H1 (cell line): ENCODE results near the gene ANXA7. TPM values are rescaled to one million over a fixed set of nuclear protein-coding genes. Genes with fewer than 3 reads are reported as not detected.
A peak's percentile ranks its signal among the peaks of the same experiment; 100 is the strongest.

Experiments used
- CTCF ChIA-PET: fragments of 300-600 bp; sonication (Branson Sonifier 250); formaldehyde crosslinking; loops from one replicate; lab custom pipeline; 2021; ENCODE audit not compliant: partially characterized antibody; lab: Charles Lee
- POLR2A ChIA-PET: fragments of 300-600 bp; sonication (Branson Sonifier 250); formaldehyde crosslinking; loops from one replicate; lab custom pipeline; 2021; ENCODE audit warnings: inconsistent platforms; ENCODE audit not compliant: partially characterized antibody; lab: Charles Lee
- DNase-seq, 2 experiments: peaks; one replicate each; pipeline versions ENCODE4 v3.0.0 to v3.0.0-alpha.2; 2010 to 2022; ENCODE audit warnings: low spot score in 2 of 2, low read depth in 1 of 2, mixed read lengths in 1 of 2
- FAIRE-seq: peaks from 2 replicates; lab custom pipeline; 2011; peaks lifted over from hg19 to GRCh38; lab: Jason Lieb, UNC
- H2AFZ ChIP-seq: 2 replicates; pipeline ENCODE4 v1.8.1; 2012; ENCODE audit warnings: low read length, inconsistent platforms
- H2AK5ac ChIP-seq: 2 replicates; pipeline ENCODE4 v1.6.1; 2013; ENCODE audit warnings: low read depth, low read length
- H2BK120ac ChIP-seq: replicated peaks from 2 replicates; pipeline ENCODE3; 2013; ENCODE audit warnings: low read depth, low read length, inconsistent platforms
- H2BK12ac ChIP-seq: 2 replicates; pipeline ENCODE4 v1.6.1; 2013; ENCODE audit warnings: low read depth, low read length
- H2BK15ac ChIP-seq: 2 replicates; pipeline ENCODE4 v1.6.1; 2013; ENCODE audit warnings: low read length
- H2BK20ac ChIP-seq: 2 replicates; pipeline ENCODE4 v1.6.1; 2013; ENCODE audit warnings: low read length
- H2BK5ac ChIP-seq: 2 replicates; pipeline ENCODE4 v1.6.1; 2013; ENCODE audit warnings: low read depth, low read length
- H3K14ac ChIP-seq: 2 replicates; pipeline ENCODE4 v1.6.1; 2013; ENCODE audit warnings: inconsistent platforms; ENCODE audit not compliant: insufficient read length
- H3K18ac ChIP-seq: 2 replicates; pipeline ENCODE4 v1.6.1; 2013; ENCODE audit warnings: low read length; ENCODE audit errors: extremely low read depth
- H3K23ac ChIP-seq: 2 replicates; pipeline ENCODE4 v1.6.1; 2013; ENCODE audit warnings: inconsistent platforms; ENCODE audit not compliant: insufficient read length
- H3K23me2 ChIP-seq: 2 replicates; pipeline ENCODE4 v1.6.1; 2013; ENCODE audit warnings: low read depth, low read length
- H3K27ac ChIP-seq: 2 replicates; pipeline ENCODE4 v1.6.1; 2011; ENCODE audit warnings: low read depth, low read length, inconsistent platforms
- H3K27me3 ChIP-seq, 4 experiments: replicated peaks in 1 of 4; 1 replicate in 1 of 4; 2 replicates in 3 of 4; pipeline versions ENCODE4 v1.6.1 to v1.8.1; 2011 to 2013; ENCODE audit warnings: low read length in 3 of 4, mild to moderate bottlenecking in 3 of 4, inconsistent platforms in 2 of 4, mixed read lengths in 2 of 4, moderate library complexity in 1 of 4; ENCODE audit not compliant: control insufficient read depth in 3 of 4, insufficient read depth in 3 of 4; ENCODE audit errors: extremely low read depth in 1 of 4
- H3K36me3 ChIP-seq, 4 experiments: 2 replicates each; pipeline versions ENCODE4 v1.6.1 to v1.8.1; 2011 to 2013; ENCODE audit warnings: mild to moderate bottlenecking in 4 of 4, low read length in 3 of 4, moderate library complexity in 2 of 4, control low read depth in 1 of 4, inconsistent platforms in 1 of 4; ENCODE audit not compliant: insufficient read depth in 4 of 4, control insufficient read depth in 2 of 4
- H3K4ac ChIP-seq: replicated peaks from 2 replicates; pipeline ENCODE3; 2013; ENCODE audit warnings: low read length, low read depth, mixed read lengths, inconsistent platforms; ENCODE audit not compliant: insufficient read length
- H3K4me1 ChIP-seq, 4 experiments: replicated peaks in 1 of 4; 1 replicate in 1 of 4; 2 replicates in 3 of 4; pipeline versions ENCODE4 v1.6.1 to v1.8.1; 2011 to 2013; ENCODE audit warnings: low read length in 3 of 4, inconsistent platforms in 2 of 4, mixed read lengths in 1 of 4; ENCODE audit not compliant: insufficient read depth in 4 of 4, control insufficient read depth in 3 of 4
- H3K4me2 ChIP-seq, 2 experiments: 2 replicates each; pipeline versions ENCODE4 v1.6.1 to v1.8.1; 2011 to 2013; ENCODE audit warnings: low read depth in 2 of 2, low read length in 2 of 2, control low read depth in 1 of 2, inconsistent platforms in 1 of 2, mild to moderate bottlenecking in 1 of 2; ENCODE audit not compliant: insufficient read depth in 1 of 2
- H3K4me3 ChIP-seq, 4 experiments: fragments of 200-600, 300-600 bp in 1 of 4; sonication (generic), shearing (Covaris generic), sonication (Bioruptor Twin) in 1 of 4; 2 replicates each; pipeline versions ENCODE4 v1.5.1 to v1.8.1; 2011 to 2016; ENCODE audit warnings: low read length in 4 of 4, low read depth in 3 of 4, control low read depth in 2 of 4, inconsistent platforms in 2 of 4, mild to moderate bottlenecking in 2 of 4, mixed read lengths in 1 of 4, moderate library complexity in 1 of 4; ENCODE audit not compliant: insufficient read depth in 2 of 4; ENCODE audit errors: extremely low read depth in 1 of 4
- H3K56ac ChIP-seq: replicated peaks from 2 replicates; pipeline ENCODE3; 2013; ENCODE audit warnings: low read depth, mild to moderate bottlenecking, mixed read lengths, low read length, inconsistent platforms; ENCODE audit not compliant: insufficient read length
- H3K79me1 ChIP-seq: 2 replicates; pipeline ENCODE4 v1.6.1; 2013; ENCODE audit warnings: low read depth, low read length, control low read depth
- H3K79me2 ChIP-seq, 2 experiments: 2 replicates each; pipeline versions ENCODE4 v1.6.1 to v1.8.1; 2012 to 2013; ENCODE audit warnings: low read length in 2 of 2, mild to moderate bottlenecking in 2 of 2, inconsistent platforms in 1 of 2; ENCODE audit not compliant: insufficient read depth in 2 of 2, control insufficient read depth in 1 of 2
- H3K9ac ChIP-seq, 4 experiments: replicated peaks in 1 of 4; 1 replicate in 1 of 4; 2 replicates in 3 of 4; pipeline versions ENCODE4 v1.6.1 to v1.8.1; 2011 to 2013; ENCODE audit warnings: low read depth in 3 of 4, low read length in 3 of 4, control low read depth in 2 of 4, mild to moderate bottlenecking in 2 of 4, moderate library complexity in 2 of 4, inconsistent platforms in 1 of 4; ENCODE audit errors: extremely low read depth in 1 of 4
- H3K9me3 ChIP-seq, 2 experiments: 2 replicates each; pipeline versions ENCODE4 v1.6.1 to v1.8.1; 2012 to 2013; ENCODE audit warnings: mild to moderate bottlenecking in 2 of 2, moderate library complexity in 2 of 2, control low read depth in 1 of 2, inconsistent platforms in 1 of 2, low read depth in 1 of 2, low read length in 1 of 2, mixed read lengths in 1 of 2; ENCODE audit not compliant: insufficient read depth in 2 of 2
- H4K20me1 ChIP-seq, 2 experiments: replicated peaks in 1 of 2; 2 replicates each; pipeline versions ENCODE3 to v1.8.1; 2011 to 2013; ENCODE audit warnings: inconsistent platforms in 2 of 2, low read length in 2 of 2, mild to moderate bottlenecking in 1 of 2; ENCODE audit not compliant: insufficient read depth in 2 of 2, control insufficient read depth in 1 of 2
- H4K5ac ChIP-seq: 2 replicates; pipeline ENCODE4 v1.6.1; 2013; ENCODE audit warnings: low read length, low read depth, mixed read lengths, inconsistent platforms; ENCODE audit not compliant: insufficient read length
- H4K8ac ChIP-seq: 2 replicates; pipeline ENCODE4 v1.8.0; 2013; ENCODE audit warnings: mild to moderate bottlenecking, moderate library complexity, low read length, inconsistent platforms; ENCODE audit not compliant: insufficient read depth; ENCODE audit errors: extremely low read depth
- H4K91ac ChIP-seq: replicated peaks from 2 replicates; pipeline ENCODE3; 2013; ENCODE audit warnings: low read length, mixed read lengths, inconsistent platforms; ENCODE audit not compliant: insufficient read length
- BACH1 ChIP-seq: IDR thresholded peaks from 2 replicates; pipeline ENCODE4 v1.6.1; 2012; ENCODE audit warnings: low read length, improper control_type of control experiment
- CBX8 ChIP-seq: fragments of 300-800, 300-1000 bp; sonication (generic); IDR thresholded peaks from 2 replicates; pipeline ENCODE4 v1.7.1; 2016; ENCODE audit warnings: low read depth, low read length, borderline replicate concordance
- EGR1 ChIP-seq: IDR thresholded peaks from 2 replicates; pipeline ENCODE4 v1.6.1; 2011; ENCODE audit warnings: low read depth, low read length, borderline replicate concordance
- GABPA ChIP-seq: IDR thresholded peaks from 2 replicates; pipeline ENCODE4 v1.6.1; 2011; ENCODE audit warnings: mild to moderate bottlenecking, low read length, moderate library complexity, borderline replicate concordance; ENCODE audit not compliant: insufficient read depth
- HDAC2 ChIP-seq, 2 experiments: fragments of 300-600 bp in 1 of 2; sonication (generic) in 1 of 2; IDR thresholded peaks; 2 replicates each; pipeline ENCODE4 v1.6.1; 2011 to 2012; ENCODE audit warnings: low read depth in 2 of 2, low read length in 2 of 2, mild to moderate bottlenecking in 2 of 2, moderate library complexity in 2 of 2, borderline replicate concordance in 1 of 2, inconsistent platforms in 1 of 2
- POLR2A ChIP-seq, 2 experiments: IDR thresholded peaks; 1 replicate in 1 of 2; 2 replicates in 1 of 2; pipeline ENCODE4 v1.6.1; 2011; ENCODE audit warnings: low read depth in 2 of 2, low read length in 2 of 2, mild to moderate bottlenecking in 2 of 2; ENCODE audit errors: control extremely low read depth in 1 of 2
- RAD21 ChIP-seq, 2 experiments: IDR thresholded peaks in 1 of 2; conservative IDR thresholded peaks in 1 of 2; 2 replicates each; pipeline ENCODE4 v1.6.1; 2011; ENCODE audit warnings: low read depth in 2 of 2, low read length in 2 of 2, improper control_type of control experiment in 1 of 2, inconsistent platforms in 1 of 2, mild to moderate bottlenecking in 1 of 2, moderate library complexity in 1 of 2
- SAP30 ChIP-seq: fragments of 300-600 bp; sonication (generic); IDR thresholded peaks from 2 replicates; pipeline ENCODE4 v1.7.1; 2012; ENCODE audit warnings: low read length, moderate library complexity, mild to moderate bottlenecking, inconsistent platforms; ENCODE audit not compliant: insufficient read depth, insufficient replicate concordance
- SP4 ChIP-seq: IDR thresholded peaks from 2 replicates; pipeline ENCODE4 v1.6.1; 2012; ENCODE audit warnings: low read length, inconsistent platforms
- SUZ12 ChIP-seq: fragments of 200-600 bp; sonication (generic); IDR thresholded peaks from 2 replicates; pipeline ENCODE4 v1.6.1; 2012; ENCODE audit warnings: mild to moderate bottlenecking, inconsistent platforms, low read length, moderate library complexity, mixed read lengths
- WGBS, 2 experiments: shearing (Covaris generic) in 1 of 2; methylation state at CpG; one replicate each; pipeline versions ENCODE4 v1.1.6 to v1.1.7; 2013 to 2015; ENCODE audit warnings: low lambda C conversion rate in 2 of 2, mixed read lengths in 2 of 2, inconsistent platforms in 1 of 2, low coverage in 1 of 2, missing lambda C conversion rate in 1 of 2; ENCODE audit not compliant: insufficient replicate concordance in 2 of 2, insufficient coverage in 1 of 2, insufficient read length in 1 of 2; ENCODE audit errors: extremely low coverage in 1 of 2, missing lambda C conversion rate in 1 of 2; 5-methylcytosine and 5-hydroxymethylcytosine counted together
- polyA plus RNA-seq, 7 experiments: library from polyadenylated mRNA; depleted of rRNA in 3 of 7; stranded (reverse) in 5 of 7; unstranded in 2 of 7; fragments of >200 nt in 5 of 7; fragments of 200-250 nt in 2 of 7; gene quantifications; 1 replicate in 5 of 7; 2 replicates in 1 of 7; 4 replicates in 1 of 7; pipeline versions ENCODE4 v1.2.1 to v1.2.3, GENCODE V29; 2011 to 2013; ENCODE audit warnings: missing spikeins in 2 of 7, mixed read lengths in 2 of 7
- total RNA-seq: library from RNA; stranded (reverse); fragmentation: NEBNext Ultra II Directional; extraction: Animal tissue kit (Norgen Biotek cat#: 25700); gene quantifications from 2 replicates; pipeline ENCODE4 v1.2.1, GENCODE V29; 2021

Gene ANXA7
- total and polyA plus RNA-seq, 2 of the 8 experiments (the other 6 are each of a cell fraction or from before 2014, with no cell fraction given), result 37.1 to 63.6 TPM

DNA sequence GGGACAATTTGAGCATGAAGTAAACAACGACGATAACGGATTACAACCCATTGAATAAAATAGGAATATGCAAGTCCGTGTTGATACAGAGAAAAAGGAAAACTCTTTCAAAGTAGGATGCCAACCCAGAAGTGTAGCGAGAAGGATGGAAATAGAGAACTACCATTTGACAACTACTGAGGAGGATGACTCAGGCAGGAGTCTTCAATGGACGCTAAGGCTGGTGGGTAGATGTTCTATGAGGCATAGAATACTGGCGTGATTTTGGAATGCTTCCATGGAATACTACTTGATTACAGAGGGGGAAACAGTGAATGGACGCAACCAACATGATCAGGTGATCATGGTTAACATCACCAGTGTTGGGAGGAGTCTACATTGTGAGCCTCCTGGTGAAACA, 54.4 kb downstream of the ANXA7 start:
- WGBS, 2 experiments, result 83% methylated on average over 8 of the region's 8 CpGs; no CpG with 5 or more reads in 1 of the 2 experiments
- H3K4me3 ChIP-seq, result peak overlapping the region in 1 of 4 experiments; percentile 75; a peak in 1 of 8 replicates
- no peak overlapping the region for H2BK120ac ChIP-seq
- H4K8ac ChIP-seq, result no peak overlapping the region
- H2BK15ac ChIP-seq, result no peak overlapping the region
- peak overlapping the region; percentile 2; the same call in 1 of the 2 replicates for H2AFZ ChIP-seq
- no peak overlapping the region for H3K9ac ChIP-seq
- FAIRE-seq (no peak), DNase-seq (no peak)
- ChIA-PET POLR2A (interaction anchor here (0.5 to 2.3 kb wide), 6 partner anchors 9 to 268 kb away, joined by 3 to 15 read pairs (median 4); partner anchors contain the start of gene DNAJC9), CTCF (no interaction called here)
- no peak overlapping the region for H3K14ac ChIP-seq
- no peaks in the 10 kb centered on the region for H3K79me1 ChIP-seq
- H2BK20ac ChIP-seq, result no peak overlapping the region
- no peak overlapping the region for H2AK5ac ChIP-seq
- H4K20me1 ChIP-seq, result no peaks in the 10 kb centered on the region
- peaks cover 0 to 2% (median 0%) of the 10 kb centered on the region in 4 experiments; a peak in 2 of 7 replicates for H3K4me1 ChIP-seq
- H3K4ac ChIP-seq, result no peak overlapping the region
- peak overlapping the region in 1 of 2 experiments; percentile 83; a peak in 2 of 4 replicates for H3K4me2 ChIP-seq
- H3K23ac ChIP-seq, result no peak overlapping the region
- H4K5ac ChIP-seq, result no peak overlapping the region
- no peak overlapping the region for H3K18ac ChIP-seq
- H3K56ac ChIP-seq, result no peak overlapping the region
- no peak overlapping the region for H2BK5ac ChIP-seq
- H3K36me3 ChIP-seq, result no peaks in the 10 kb centered on the region
- no peaks in the 10 kb centered on the region for H3K27me3 ChIP-seq
- H3K9me3 ChIP-seq, result no peaks in the 10 kb centered on the region
- H2BK12ac ChIP-seq, result no peak overlapping the region
- peaks cover 4% of the 10 kb centered on the region for H3K23me2 ChIP-seq
- no peak overlapping the region for H3K27ac ChIP-seq
- H3K79me2 ChIP-seq, result no peaks in the 10 kb centered on the region
- no peak overlapping the region for H4K91ac ChIP-seq
- TF ChIP-seq BACH1 (no peak), GABPA (no peak), RAD21 (IDR thresholded peaks at IDR 0.05 in 1 of 2, conservative IDR thresholded peaks at IDR 0.05 in 1 of 2; ENCODE audit: low read depth in 2 of 2, low read length in 2 of 2) (no peak), CBX8 (no peak), SP4 (no peak), POLR2A (IDR thresholded peaks at IDR 0.05; ENCODE audit: control extremely low read depth in 1 of 2, low read depth in 2 of 2, low read length in 2 of 2) (no peak), EGR1 (no peak), SUZ12 (no peak), HDAC2 (IDR thresholded peaks at IDR 0.05; ENCODE audit: borderline replicate concordance in 1 of 2, low read depth in 2 of 2, low read length in 2 of 2) (no peak), SAP30 (no peak)
